Suppressor macrophage (primary cell): Measurements from ENCODE around the gene MAP7.

ENCODE experiments used
- DNase-seq, 4 experiments: peaks; one replicate each; pipeline ENCODE4 v3.0.0-alpha.2; 2020 to 2022

Gene MAP7

GRCh38 chr6:136528477-136528876 lies 21.7 kb downstream of the MAP7 start:
- DNase-seq: no peak

- DNase-seq: no peak
Observed at GRCh38 chr6:136527831-136528230, 22.4 kb downstream of the MAP7 start.

GRCh38 chr6:136526937-136527336 lies 23.3 kb downstream of the MAP7 start:
- DNase-seq: no peak

GRCh38 chr6:136526196-136526930 lies 23.9 kb downstream of the MAP7 start:
- DNase-seq: peak; percentile 75 to 84 (median 82)

GRCh38 chr6:136525586-136526195 lies 24.5 kb downstream of the MAP7 start:
- DNase-seq: no peak

- DNase-seq: peak; percentile 19 to 66 (median 39)
Observed at GRCh38 chr6:136524936-136525413, 25.2 kb downstream of the MAP7 start.

- peak in 1 of 4 experiments; percentile 30 for DNase-seq
Observed at GRCh38 chr6:136524339-136524935, 25.8 kb downstream of the MAP7 start.

GRCh38 chr6:136523196-136523595 lies 27.0 kb downstream of the MAP7 start:
- DNase-seq: no peak

GRCh38 chr6:136522636-136523035 lies 27.6 kb downstream of the MAP7 start:
- no peak for DNase-seq

GRCh38 chr6:136521911-136522310 lies 28.3 kb downstream of the MAP7 start:
- DNase-seq: no peak

- DNase-seq: peak in 2 of 4 experiments; percentile 28 to 37
Observed at GRCh38 chr6:136521427-136521826, 28.8 kb downstream of the MAP7 start.

- peak; percentile 7 to 52 (median 41) for DNase-seq
Observed at GRCh38 chr6:136520517-136520916, 29.7 kb downstream of the MAP7 start.

- no peak for DNase-seq
Observed at GRCh38 chr6:136517582-136517981, 32.6 kb downstream of the MAP7 start.

- DNase-seq: no peak
Observed at GRCh38 chr6:136517002-136517401, 33.2 kb downstream of the MAP7 start.

GRCh38 chr6:136514591-136514990 lies 35.6 kb downstream of the MAP7 start:
- no peak for DNase-seq

- peak in 1 of 4 experiments; percentile 12 for DNase-seq
Observed at GRCh38 chr6:136511926-136512325, 38.3 kb downstream of the MAP7 start.

- DNase-seq: peak in 1 of 4 experiments; percentile 14
Observed at GRCh38 chr6:136511397-136511796, 38.8 kb downstream of the MAP7 start.

GRCh38 chr6:136510782-136511181 lies 39.4 kb downstream of the MAP7 start:
- peak in 1 of 4 experiments; percentile 42 for DNase-seq

GRCh38 chr6:136510299-136510698 lies 39.9 kb downstream of the MAP7 start:
- DNase-seq: no peak

GRCh38 chr6:136508725-136509392 lies 41.4 kb downstream of the MAP7 start:
- no peak for DNase-seq

- no peak for DNase-seq
Observed at GRCh38 chr6:136506124-136506799, 44.0 kb downstream of the MAP7 start.

GRCh38 chr6:136503303-136504029 lies 46.8 kb downstream of the MAP7 start:
- DNase-seq: peak in 2 of 4 experiments; percentile 23 to 40
